Measurements from ENCODE around the gene ROR2.

The ROR2 gene

GRCh38 chr9:91689006-91689405 is 261.0 kb downstream of the ROR2 start:
- no peaks in the 10 kb centered on the region for H3K27me3 ChIP-seq (ENCODE audit: insufficient read depth, low read length, poor library complexity)
- H3K4me1 ChIP-seq (ENCODE audit: insufficient read depth, low read length) = no peaks in the 10 kb centered on the region
- H3K79me2 ChIP-seq (ENCODE audit: insufficient read depth, low read length) = no peaks in the 10 kb centered on the region
- TF ChIP-seq CTCF (IDR thresholded peaks at IDR 0.05; ENCODE audit: borderline replicate concordance, extremely low read depth, low read length, poor library complexity, severe bottlenecking) (no peak), EZH2 (IDR thresholded peaks at IDR 0.05; ENCODE audit: borderline replicate concordance, low read depth, low read length, severe bottlenecking) (no peak)
- DNase-seq (no peak), ATAC-seq (ENCODE audit: insufficient read depth, low read depth) (no peak)
- H4K20me1 ChIP-seq (ENCODE audit: insufficient read depth, low read length) = no peaks in the 10 kb centered on the region
- no peaks in the 10 kb centered on the region for H3K9me3 ChIP-seq (ENCODE audit: insufficient read depth, low read length, severe bottlenecking)
- H3K9ac ChIP-seq (ENCODE audit: low read depth, low read length) = no peak overlapping the region
- no peak overlapping the region for H3K4me3 ChIP-seq (ENCODE audit: low read depth in 1 of 2, low read length in 2 of 2)
- H3K4me2 ChIP-seq (ENCODE audit: insufficient read depth, low read length) = no peak overlapping the region
- H3K27ac ChIP-seq (ENCODE audit: low read length) = no peak overlapping the region
- H2AFZ ChIP-seq (ENCODE audit: low read depth, low read length) = no peak overlapping the region
- no peaks in the 10 kb centered on the region for H3K36me3 ChIP-seq (ENCODE audit: insufficient read depth, low read length)

- Histone ChIP-seq H3K79me2 (ENCODE audit: insufficient read depth, low read length) (no peaks in the 10 kb centered on the region), H3K9me3 (ENCODE audit: insufficient read depth, low read length, severe bottlenecking) (no peaks in the 10 kb centered on the region), H3K27ac (ENCODE audit: low read length) (no peak overlapping the region), H3K36me3 (ENCODE audit: insufficient read depth, low read length) (no peaks in the 10 kb centered on the region), H3K4me3 (ENCODE audit: low read depth in 1 of 2, low read length in 2 of 2) (no peak overlapping the region), H4K20me1 (ENCODE audit: insufficient read depth, low read length) (no peaks in the 10 kb centered on the region), H2AFZ (ENCODE audit: low read depth, low read length) (no peak overlapping the region), H3K4me2 (ENCODE audit: insufficient read depth, low read length) (no peak overlapping the region), H3K27me3 (ENCODE audit: insufficient read depth, low read length, poor library complexity) (peaks cover under 1% of the 10 kb centered on the region), H3K4me1 (ENCODE audit: insufficient read depth, low read length) (no peaks in the 10 kb centered on the region), H3K9ac (ENCODE audit: low read depth, low read length) (no peak overlapping the region)
- no peak for TF ChIP-seq EZH2 (IDR thresholded peaks at IDR 0.05; ENCODE audit: borderline replicate concordance, low read depth, low read length, severe bottlenecking)
- TF ChIP-seq CTCF (IDR thresholded peaks at IDR 0.05; ENCODE audit: borderline replicate concordance, extremely low read depth, low read length, poor library complexity, severe bottlenecking) = no peak
- DNase-seq (no peak), ATAC-seq (ENCODE audit: insufficient read depth, low read depth) (no peak)
Observed at GRCh38 chr9:91683269-91683668, 266.8 kb downstream of the ROR2 start.

GRCh38 chr9:91682806-91683205 is 267.2 kb downstream of the ROR2 start:
- ATAC-seq (ENCODE audit: insufficient read depth, low read depth) (no peak), DNase-seq (no peak)
- Histone ChIP-seq H3K4me1 (ENCODE audit: insufficient read depth, low read length) (no peaks in the 10 kb centered on the region), H3K79me2 (ENCODE audit: insufficient read depth, low read length) (no peaks in the 10 kb centered on the region), H3K9ac (ENCODE audit: low read depth, low read length) (no peak overlapping the region), H3K4me3 (ENCODE audit: low read depth in 1 of 2, low read length in 2 of 2) (no peak overlapping the region), H3K27ac (ENCODE audit: low read length) (no peak overlapping the region), H3K36me3 (ENCODE audit: insufficient read depth, low read length) (no peaks in the 10 kb centered on the region), H3K9me3 (ENCODE audit: insufficient read depth, low read length, severe bottlenecking) (no peaks in the 10 kb centered on the region), H3K27me3 (ENCODE audit: insufficient read depth, low read length, poor library complexity) (peaks cover 3% of the 10 kb centered on the region), H3K4me2 (ENCODE audit: insufficient read depth, low read length) (no peak overlapping the region), H4K20me1 (ENCODE audit: insufficient read depth, low read length) (no peaks in the 10 kb centered on the region), H2AFZ (ENCODE audit: low read depth, low read length) (no peak overlapping the region)
- no peak for TF ChIP-seq CTCF (IDR thresholded peaks at IDR 0.05; ENCODE audit: borderline replicate concordance, extremely low read depth, low read length, poor library complexity, severe bottlenecking)
- no peak for TF ChIP-seq EZH2 (IDR thresholded peaks at IDR 0.05; ENCODE audit: borderline replicate concordance, low read depth, low read length, severe bottlenecking)
